ENCODE results near the gene IYD.
"Not testable (repeated sequence)": the region's sequence is repeated elsewhere in the genome, so short reads cannot be mapped to it uniquely, and the experiment has no call there.

Gene IYD

GRCh38 chr6:150430815-150431214 lies 62.0 kb downstream of the IYD start:
- no peak for DNase-seq (ENCODE audit: low spot score)

- no peak for DNase-seq (ENCODE audit: low spot score)
Observed at GRCh38 chr6:150435360-150435759, 66.5 kb downstream of the IYD start.

GRCh38 chr6:150435832-150436231 lies 67.0 kb downstream of the IYD start:
- no peak for DNase-seq (ENCODE audit: low spot score)

- DNase-seq (ENCODE audit: low spot score), result no peak
Observed at GRCh38 chr6:150439373-150439772, 70.6 kb downstream of the IYD start.

- no peak for DNase-seq (ENCODE audit: low spot score)
Observed at GRCh38 chr6:150443621-150444020, 74.8 kb downstream of the IYD start.

- no peak for DNase-seq (ENCODE audit: low spot score)
Observed at GRCh38 chr6:150444308-150444707, 75.5 kb downstream of the IYD start.

- no peak for DNase-seq (ENCODE audit: low spot score)
Observed at GRCh38 chr6:150445486-150445885, 76.7 kb downstream of the IYD start.

GRCh38 chr6:150448221-150448620 lies 79.4 kb downstream of the IYD start:
- no peak for DNase-seq (ENCODE audit: low spot score)

- DNase-seq (ENCODE audit: low spot score), result not testable (repeated sequence)
Observed at GRCh38 chr6:150449055-150449454, 80.2 kb downstream of the IYD start.

- no peak for DNase-seq (ENCODE audit: low spot score)
Observed at GRCh38 chr6:150450918-150451317, 82.1 kb downstream of the IYD start.

- no peak for DNase-seq (ENCODE audit: low spot score)
Observed at GRCh38 chr6:150451807-150452427, 83.1 kb downstream of the IYD start.

GRCh38 chr6:150452428-150453243 lies 83.8 kb downstream of the IYD start:
- no peak for DNase-seq (ENCODE audit: low spot score)

- no peak for DNase-seq (ENCODE audit: low spot score)
Observed at GRCh38 chr6:150453357-150453756, 84.5 kb downstream of the IYD start.

Small RNAs within 50 kb of the gene (small RNA-seq; reads per million reads assigned to genes)
- 2.2 to 2.4 reads per million in 2 experiments for gene RNU4-7P

All from SK-N-DZ (cell line).